Large intestine (tissue), 3 donors: ENCODE data around the gene CRYAB. TPM values are rescaled to one million over a fixed set of nuclear protein-coding genes. Genes with fewer than 3 reads are reported as not detected.
A peak's percentile ranks its signal among the peaks of the same experiment; 100 is the strongest.

Experiments
- DNase-seq, 2 donors: peaks; one replicate each; pipeline versions ENCODE4 v3.0.0 to v3.0.0-alpha.2; 2013
- H3K27ac ChIP-seq: one replicate; pipeline ENCODE4 v1.5.1; 2013; ENCODE audit warnings: low read length
- H3K27me3 ChIP-seq: 2 replicates; pipeline ENCODE4 v1.6.1; 2013; ENCODE audit warnings: low read length; ENCODE audit not compliant: control insufficient read depth, insufficient read depth
- H3K36me3 ChIP-seq: 2 replicates; pipeline ENCODE4 v1.6.1; 2013; ENCODE audit warnings: low read length; ENCODE audit not compliant: control insufficient read depth, insufficient read depth
- H3K4me1 ChIP-seq: one replicate; pipeline ENCODE4 v1.6.1; 2013; ENCODE audit warnings: low read length; ENCODE audit not compliant: control insufficient read depth, insufficient read depth
- H3K4me3 ChIP-seq: one replicate; pipeline ENCODE4 v1.5.1; 2013; ENCODE audit warnings: low read length
- H3K9me3 ChIP-seq: one replicate; pipeline ENCODE4 v1.6.1; 2013; ENCODE audit warnings: mild to moderate bottlenecking, low read depth, low read length, moderate library complexity; ENCODE audit not compliant: control insufficient read depth
- WGBS: methylation state at CpG from one replicate; pipeline ENCODE4 v1.1.5; 2013; ENCODE audit warnings: low lambda C conversion rate; ENCODE audit not compliant: insufficient coverage; 5-methylcytosine and 5-hydroxymethylcytosine counted together
- polyA plus RNA-seq: library from polyadenylated mRNA; unstranded; fragments of 120-200 nt; gene quantifications from one replicate; pipeline ENCODE4 v1.2.1, GENCODE V29; 2013

Gene CRYAB
- polyA plus RNA-seq, 1 donor: 31.9 TPM

DNA sequence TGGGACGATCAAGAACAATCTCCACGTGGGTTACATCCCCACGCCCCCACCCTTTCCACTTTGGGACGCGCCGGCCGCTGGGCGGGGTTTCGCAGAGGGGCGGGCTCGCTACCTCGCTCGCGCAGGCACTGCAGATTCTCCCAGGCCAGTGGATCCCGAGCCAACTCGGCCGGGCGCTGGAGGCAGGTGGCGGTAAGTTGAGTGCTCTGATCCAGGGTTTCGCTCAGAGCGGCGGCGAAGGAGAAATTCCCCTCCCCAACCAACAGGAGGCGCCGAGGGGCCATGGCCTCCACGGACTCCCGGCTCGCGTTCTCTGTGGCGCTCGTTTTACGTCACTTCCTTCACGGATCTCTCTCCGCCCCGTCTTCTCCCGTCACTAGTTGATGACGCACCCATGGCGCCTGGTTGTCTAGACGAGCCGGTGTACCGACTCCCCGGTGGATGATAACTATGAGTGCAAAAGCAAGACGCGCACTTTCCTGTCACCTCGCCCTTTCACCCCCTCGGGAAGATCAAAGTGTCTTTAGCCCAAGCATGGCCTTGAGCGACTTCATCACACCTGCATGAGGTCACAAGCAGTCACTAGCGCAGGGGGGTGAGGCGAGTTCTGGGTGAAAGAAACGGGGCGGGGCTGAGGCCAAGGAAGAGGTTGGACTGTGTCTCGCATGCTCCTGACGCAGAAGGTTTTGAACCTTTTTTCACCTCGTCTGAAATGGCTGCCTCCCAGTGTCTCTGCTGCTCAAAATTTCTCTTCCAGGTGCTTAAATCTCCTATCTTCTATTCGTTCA, 32.5 kb downstream of the CRYAB start, which contains the start of the genes CFAP68 and FDXACB1:
CFAP68 (plus strand) TSS at position 693 of the 788 bp plus-strand sequence; CDS start at position 713, 20 bp downstream.
FDXACB1 (minus strand) TSS at position 317 of the 788 bp plus-strand sequence; CDS start at position 284, 33 bp downstream.
- no peaks in the 10 kb centered on the region for H3K9me3 ChIP-seq

DNA sequence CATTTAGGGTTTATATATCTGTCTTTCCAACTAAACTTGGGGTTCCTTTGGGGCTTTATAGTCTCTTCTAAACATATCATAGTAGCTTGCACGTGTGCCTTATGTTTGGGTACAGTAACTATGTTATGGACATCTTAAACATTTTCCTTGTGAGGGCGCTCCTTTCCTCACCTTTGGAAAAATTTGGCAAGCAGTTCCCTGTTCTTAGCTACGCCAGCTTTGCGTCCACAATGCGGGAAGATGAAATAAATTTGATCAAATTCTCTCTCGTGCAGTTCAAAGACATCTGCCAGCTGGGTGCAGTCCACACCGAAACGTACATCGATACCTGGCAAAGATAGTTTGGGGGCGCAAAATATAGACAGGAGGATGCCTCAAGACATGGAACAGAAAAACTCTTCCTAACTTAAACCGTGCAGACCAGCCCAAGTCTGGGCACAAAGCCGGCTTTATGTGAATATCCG, 33.2 kb downstream of the CRYAB start:
- Histone ChIP-seq H3K9me3 (no peaks in the 10 kb centered on the region), H3K4me3 (peak overlapping the region; percentile 85), H3K27ac (peak overlapping the region; percentile 96), H3K27me3 (no peaks in the 10 kb centered on the region), H3K4me1 (peaks cover 13% of the 10 kb centered on the region), H3K36me3 (peaks cover 4% of the 10 kb centered on the region)
- no peak for DNase-seq
- WGBS: no CpG with 5 or more reads among the region's 13 CpGs

More for the DNA sequence above, 32.5 kb downstream of the CRYAB start, which contains the start of the genes CFAP68 and FDXACB1:
- peaks cover 13% of the 10 kb centered on the region for H3K4me1 ChIP-seq
- DNase-seq: peak; percentile 97 to 99
- H3K27me3 ChIP-seq: no peaks in the 10 kb centered on the region
- no CpG with 5 or more reads among the region's 55 CpGs for WGBS
- H3K27ac ChIP-seq: peak within 1 kb of the TSS; percentile 96
- peak within 1 kb of the TSS; percentile 85 for H3K4me3 ChIP-seq
- H3K36me3 ChIP-seq: peaks cover 4% of the 10 kb centered on the region

DNA sequence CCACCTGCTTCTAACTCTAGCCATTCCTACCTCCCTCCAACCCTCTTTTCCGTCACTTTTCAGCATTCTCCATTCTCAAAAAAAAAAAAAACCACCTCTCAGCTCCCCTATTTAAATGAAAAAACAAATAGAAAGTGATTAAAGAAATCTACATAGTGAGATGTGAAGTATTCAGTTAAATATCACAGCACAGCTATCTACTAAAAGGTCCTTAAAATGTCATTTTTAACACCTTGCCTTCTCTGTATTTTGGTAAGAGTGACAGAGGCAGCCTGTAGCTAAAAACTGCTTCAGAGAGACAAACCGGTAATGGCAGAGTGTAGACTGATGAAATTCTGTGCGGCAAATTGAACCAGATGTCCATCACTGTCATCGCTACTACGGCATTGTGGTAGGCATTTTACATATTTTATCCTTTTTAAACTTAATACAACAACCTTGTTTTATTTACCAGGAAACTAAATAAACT, 39.8 kb downstream of the CRYAB start:
- Histone ChIP-seq H3K9me3 (no peaks in the 10 kb centered on the region), H3K27ac (peak overlapping the region; percentile 83), H3K27me3 (no peaks in the 10 kb centered on the region), H3K4me1 (peaks cover 5% of the 10 kb centered on the region), H3K4me3 (peak overlapping the region; percentile 76), H3K36me3 (peaks cover 23% of the 10 kb centered on the region)
- DNase-seq: no peak
- WGBS: no CpG with 5 or more reads among the region's 5 CpGs

DNA sequence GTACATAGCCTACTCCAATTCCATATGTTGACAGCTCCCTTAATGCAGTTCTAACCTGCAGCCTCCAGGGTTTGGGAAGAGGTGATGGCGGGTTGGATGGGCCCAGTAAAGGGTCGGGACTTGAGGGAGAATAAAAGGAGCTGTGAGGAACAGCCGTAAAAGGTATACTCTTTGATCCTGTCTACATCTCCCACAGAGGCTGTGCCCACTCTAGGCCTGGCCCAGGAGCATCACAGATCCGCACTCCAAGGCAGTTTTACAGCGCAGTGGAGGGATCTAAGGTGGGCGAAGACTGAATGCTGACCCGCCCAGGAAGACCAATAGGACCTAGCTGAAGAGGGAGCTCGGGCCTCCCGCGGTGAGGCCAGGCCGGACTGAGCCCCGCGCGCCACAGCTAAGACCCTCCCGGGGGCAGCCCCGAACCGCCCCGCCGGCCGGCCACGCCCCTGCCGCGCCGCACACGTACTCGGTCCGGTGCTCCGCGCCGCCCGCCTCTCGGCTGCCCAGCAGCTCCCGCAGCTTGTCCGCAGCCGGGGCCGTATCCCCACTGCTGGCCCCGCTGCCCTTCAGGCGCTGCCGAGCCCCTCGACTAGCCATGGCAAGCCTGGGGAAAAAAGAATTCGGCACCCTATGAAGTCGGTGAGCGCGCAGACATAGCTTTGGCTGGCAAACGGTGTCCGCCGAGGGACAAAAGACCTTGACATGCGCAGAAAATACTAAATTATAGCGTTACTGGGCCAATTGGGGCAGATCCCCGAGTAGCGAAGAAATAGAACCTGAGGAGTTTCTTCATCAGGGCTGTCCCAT, 40.5 kb downstream of the CRYAB start, which contains the start of gene ALG9:
ALG9 (minus strand) TSS at position 696 of the 807 bp plus-strand sequence; CDS start at position 597, 99 bp downstream.
- Histone ChIP-seq H3K4me3 (peak within 1 kb of the TSS; percentile 76), H3K27me3 (no peaks in the 10 kb centered on the region), H3K27ac (peak within 1 kb of the TSS; percentile 83), H3K36me3 (peaks cover 29% of the 10 kb centered on the region), H3K4me1 (peaks cover 5% of the 10 kb centered on the region), H3K9me3 (no peaks in the 10 kb centered on the region)
- WGBS: 0% methylated on average over 2 of the region's 51 CpGs
- peak; percentile 52 to 92 for DNase-seq

DNA sequence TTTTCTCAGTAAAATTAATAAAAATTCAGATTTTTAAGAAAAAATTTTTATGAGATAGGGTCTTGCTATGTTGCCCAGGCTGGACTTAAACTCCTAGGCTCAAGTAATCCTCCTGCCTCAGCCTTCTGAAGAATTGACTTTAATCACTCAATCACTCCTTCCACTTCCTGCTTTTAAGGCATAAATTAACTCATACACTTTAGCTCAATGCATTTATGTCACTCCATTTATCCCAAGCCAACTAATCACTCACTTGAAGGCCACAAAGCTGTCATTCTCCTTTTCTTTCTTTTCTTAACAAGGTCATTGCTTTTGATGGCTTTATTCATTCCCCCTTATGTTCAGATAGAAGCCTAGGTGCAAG, 41.1 kb downstream of the CRYAB start:
- Histone ChIP-seq H3K27ac (peak overlapping the region; percentile 83), H3K4me1 (peaks cover 5% of the 10 kb centered on the region), H3K9me3 (no peaks in the 10 kb centered on the region), H3K27me3 (no peaks in the 10 kb centered on the region), H3K36me3 (peaks cover 29% of the 10 kb centered on the region), H3K4me3 (peak overlapping the region; percentile 76)
- no peak for DNase-seq

DNA sequence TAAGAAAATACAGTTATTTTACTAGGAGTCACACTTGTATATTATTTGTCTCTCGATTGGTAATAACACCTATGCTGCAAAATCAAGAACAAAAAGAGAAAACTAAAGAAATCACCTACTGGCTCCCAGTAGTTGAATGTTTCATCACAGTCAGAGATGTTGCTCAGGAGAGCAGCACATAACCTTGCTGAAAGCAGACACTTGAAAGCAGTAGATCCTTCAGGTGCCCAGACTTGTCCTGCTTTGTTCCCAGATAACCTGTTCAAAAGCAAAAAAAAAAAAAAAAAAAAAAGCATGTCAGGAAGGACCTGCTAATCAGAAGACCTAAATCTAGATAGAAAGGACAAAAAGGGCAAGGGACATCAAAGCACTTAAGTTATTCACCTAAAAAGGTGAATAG, 41.5 kb downstream of the CRYAB start:
- H3K36me3 ChIP-seq: peaks cover 27% of the 10 kb centered on the region
- H3K27me3 ChIP-seq: no peaks in the 10 kb centered on the region
- no peak overlapping the region for H3K4me3 ChIP-seq
- DNase-seq: no peak
- peaks cover 5% of the 10 kb centered on the region for H3K4me1 ChIP-seq
- no peaks in the 10 kb centered on the region for H3K9me3 ChIP-seq
- peak overlapping the region; percentile 83 for H3K27ac ChIP-seq
- no CpG with 5 or more reads among the region's 1 CpG for WGBS

DNA sequence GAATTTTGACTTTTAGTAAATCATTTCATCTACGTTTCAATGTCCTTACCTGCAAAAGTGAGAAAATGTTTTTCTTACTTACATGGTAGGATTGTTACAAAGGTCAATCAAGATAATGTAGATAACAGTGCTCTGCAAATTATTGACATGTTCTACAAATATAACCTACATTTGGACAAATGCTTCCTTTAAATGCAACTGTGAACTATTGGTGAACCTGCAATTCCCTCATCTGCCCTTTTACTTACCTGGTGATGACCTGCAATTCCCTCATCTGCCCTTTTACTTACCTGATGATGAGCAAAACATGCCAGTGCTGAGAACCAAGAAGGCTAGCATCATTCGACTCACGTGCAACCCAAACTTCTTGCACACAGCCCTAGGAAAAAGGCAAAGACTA, 51.3 kb downstream of the CRYAB start:
- Histone ChIP-seq H3K27me3 (no peaks in the 10 kb centered on the region), H3K36me3 (peaks cover 39% of the 10 kb centered on the region), H3K9me3 (peaks cover 2% of the 10 kb centered on the region), H3K4me3 (no peak overlapping the region), H3K27ac (no peak overlapping the region), H3K4me1 (peaks cover 2% of the 10 kb centered on the region)
- no CpG with 5 or more reads among the region's 3 CpGs for WGBS
- DNase-seq: no peak

Other genes with a start within 250 kb of the CRYAB start
- gene PPP2R1B, start 145.4 kb downstream of the CRYAB start, polyA plus RNA-seq: 34.5 TPM
- 31.1 TPM for gene ALG9, start 40.2 kb downstream of the CRYAB start, polyA plus RNA-seq
- gene FDXACB1, start 32.6 kb downstream of the CRYAB start, polyA plus RNA-seq: 3.2 TPM
- 41.2 TPM for gene CFAP68, start 32.2 kb downstream of the CRYAB start, polyA plus RNA-seq
- gene HSPB2, start 964 bp upstream of the CRYAB start, polyA plus RNA-seq: 4.3 TPM
- 14.6 TPM for gene C11orf52, start 7.1 kb upstream of the CRYAB start, polyA plus RNA-seq
- gene DIXDC1, start 25.6 kb upstream of the CRYAB start, polyA plus RNA-seq: 15.5 TPM
- 26.1 TPM for gene DLAT, start 113.6 kb upstream of the CRYAB start, polyA plus RNA-seq
- 1.6 TPM for gene PIH1D2, start 162.2 kb upstream of the CRYAB start, polyA plus RNA-seq
- 27.7 TPM for gene NKAPD1, start 162.5 kb upstream of the CRYAB start, polyA plus RNA-seq
- 55.1 TPM for gene TIMM8B, start 175.0 kb upstream of the CRYAB start, polyA plus RNA-seq
- 146 TPM for gene SDHD, start 175.1 kb upstream of the CRYAB start, polyA plus RNA-seq